Stimulated activated naive CD8-positive, alpha-beta T cell treated with anti-CD3 and anti-CD28 coated beads, Interleukin-15, Interleukin-2, amounts not matched to agents 100 U/mL and 50 U/mL, for 24 hours (primary cell): ENCODE measurements around the gene PAFAH1B1.

ENCODE experiments used
- ATAC-seq: fragments of 150-1000 bp; cut with Tn5 transposase; one replicate; pipeline ENCODE4 v1.10.0; 2021
- DNase-seq: peaks from one replicate; pipeline ENCODE4 v3.0.0; 2021

Gene PAFAH1B1

GRCh38 chr17:2722611-2723010 is 129.2 kb downstream of the PAFAH1B1 start:
- no peak for ATAC-seq

GRCh38 chr17:2723505-2723996 is 130.1 kb downstream of the PAFAH1B1 start:
- DNase-seq (no peak), ATAC-seq (no peak)

More at GRCh38 chr17:2722611-2723010, 129.2 kb downstream of the PAFAH1B1 start:
- no peak for DNase-seq

GRCh38 chr17:2723997-2724783 is 130.7 kb downstream of the PAFAH1B1 start:
- DNase-seq (no peak), ATAC-seq (peak; percentile 25)

- peak; percentile 70 for ATAC-seq
- DNase-seq, result peak; percentile 48
Observed at GRCh38 chr17:2724784-2725164, 131.3 kb downstream of the PAFAH1B1 start.

- ATAC-seq, result peak; percentile 9
- DNase-seq, result no peak
Observed at GRCh38 chr17:2730764-2731353, 137.4 kb downstream of the PAFAH1B1 start.

- ATAC-seq, result no peak
Observed at GRCh38 chr17:2731807-2732206, 138.4 kb downstream of the PAFAH1B1 start.

GRCh38 chr17:2734939-2735338 is 141.5 kb downstream of the PAFAH1B1 start:
- no peak for ATAC-seq
- DNase-seq, result no peak

More at GRCh38 chr17:2731807-2732206, 138.4 kb downstream of the PAFAH1B1 start:
- no peak for DNase-seq
